K562 (cell line): ENCODE results near the gene SRM. TPM values are rescaled to one million over a fixed set of nuclear protein-coding genes. Genes with fewer than 3 reads are reported as not detected.
A peak's percentile ranks its signal among the peaks of the same experiment; 100 is the strongest.

Experiments used
- ATAC-seq: fragments of 200-7000 bp; cut with Tn5 transposase; 3 replicates; pipeline ENCODE4 v1.9.1; 2020; ENCODE audit warnings: moderate library complexity
- BruUV-seq: library from RNA; stranded (reverse); fragments of 400-500 nt; replicated peaks from 2 replicates; lab custom pipeline; 2021; lab: Mats Ljungman, UMichigan
- CTCF ChIA-PET: fragments of 300-600 bp; formaldehyde crosslinking; extraction: SDS; loops from one replicate; lab custom pipeline; 2021; ENCODE audit warnings: low intra/inter-chr PET ratio; lab: Yijun Ruan, JAX
- POLR2A ChIA-PET: fragments of 300-600, 350-650 bp; sonication (Branson Sonifier 250); formaldehyde crosslinking; extraction: SDS; loops from one replicate; lab custom pipeline; 2021; ENCODE audit warnings: antibody characterized with exemption, inconsistent platforms; lab: Yijun Ruan, JAX
- DNase-seq, 4 experiments: peaks; one replicate each; pipeline versions ENCODE4 v3.0.0 to v3.0.0-alpha.2; 2011 to 2018; ENCODE audit warnings: low spot score in 3 of 4, mixed read lengths in 3 of 4; ENCODE audit errors: extremely low read depth in 1 of 4
- FAIRE-seq: peaks from 2 replicates; lab custom pipeline; 2011; peaks lifted over from hg19 to GRCh38; lab: Jason Lieb, UNC
- H2AFZ ChIP-seq: 2 replicates; pipeline ENCODE4 v1.6.0; 2011; ENCODE audit warnings: low read depth, low read length, control low read depth, inconsistent platforms
- H3K27ac ChIP-seq: fragments of 200-600 bp; 3 replicates; pipeline ENCODE4 v1.8.0; 2011; ENCODE audit warnings: low read depth, mild to moderate bottlenecking, control low read depth, inconsistent platforms, low read length, moderate library complexity, mixed read lengths; ENCODE audit errors: extremely low read depth
- H3K27me3 ChIP-seq, 2 experiments: fragments of 300-600 bp in 1 of 2; 2 replicates in 1 of 2; 3 replicates in 1 of 2; pipeline versions ENCODE4 v1.6.0 to v1.8.0; 2011; ENCODE audit warnings: inconsistent platforms in 2 of 2, low read length in 2 of 2, mild to moderate bottlenecking in 1 of 2, mixed read lengths in 1 of 2, moderate library complexity in 1 of 2; ENCODE audit not compliant: control insufficient read depth in 2 of 2, insufficient read depth in 2 of 2
- H3K36me3 ChIP-seq: fragments of 300-600 bp; 3 replicates; pipeline ENCODE4 v1.8.0; 2011; ENCODE audit warnings: mild to moderate bottlenecking, low read length, inconsistent platforms; ENCODE audit not compliant: control insufficient read depth, insufficient read depth
- H3K4me1 ChIP-seq, 2 experiments: fragments of 200-600 bp in 1 of 2; replicated peaks in 1 of 2; 2 replicates in 1 of 2; 3 replicates in 1 of 2; pipeline versions ENCODE4 v1.5.1 to v1.8.0; 2011; ENCODE audit warnings: inconsistent platforms in 2 of 2, low read length in 2 of 2, mild to moderate bottlenecking in 1 of 2, mixed read lengths in 1 of 2, moderate library complexity in 1 of 2; ENCODE audit not compliant: control insufficient read depth in 2 of 2, insufficient read depth in 2 of 2
- H3K4me2 ChIP-seq: 2 replicates; pipeline ENCODE4 v1.6.1; 2011; ENCODE audit warnings: low read length, control low read depth, inconsistent platforms, mixed read lengths; ENCODE audit not compliant: insufficient read depth
- H3K4me3 ChIP-seq: fragments of 200-600 bp; sonication (generic), shearing (Covaris generic); 2 replicates; pipeline ENCODE4 v1.5.1; 2016; ENCODE audit warnings: control low read depth, inconsistent platforms
- H3K79me2 ChIP-seq: fragments of 200-600 bp; 3 replicates; pipeline ENCODE4 v1.8.0; 2011; ENCODE audit warnings: low read length, inconsistent platforms; ENCODE audit not compliant: control insufficient read depth, insufficient read depth
- H3K9ac ChIP-seq, 2 experiments: 2 replicates each; pipeline versions ENCODE4 v1.6.0 to v1.6.1; 2011; ENCODE audit warnings: low read depth in 2 of 2, low read length in 2 of 2, control low read depth in 1 of 2, inconsistent platforms in 1 of 2, mild to moderate bottlenecking in 1 of 2, mixed read lengths in 1 of 2; ENCODE audit not compliant: insufficient read depth in 1 of 2
- H3K9me1 ChIP-seq: one replicate; pipeline ENCODE4 v1.6.0; 2011; ENCODE audit warnings: inconsistent platforms, mild to moderate bottlenecking, low read length, moderate library complexity; ENCODE audit not compliant: control insufficient read depth, insufficient read depth
- H3K9me3 ChIP-seq: replicated peaks from 2 replicates; pipeline ENCODE4 v1.5.1; 2011; ENCODE audit warnings: low read depth, low read length, inconsistent platforms; ENCODE audit not compliant: control insufficient read depth, insufficient read depth
- H4K20me1 ChIP-seq: replicated peaks from 2 replicates; pipeline ENCODE4 v1.6.1; 2011; ENCODE audit warnings: low read length, inconsistent platforms, mixed read lengths; ENCODE audit not compliant: control insufficient read depth, insufficient read depth
- AFF1 ChIP-seq, 2 experiments: fragments of 450-650 bp; IDR thresholded peaks; 2 replicates each; pipeline ENCODE4 v1.6.1; 2018; ENCODE audit warnings: mild to moderate bottlenecking in 2 of 2, low read depth in 1 of 2; ENCODE audit not compliant: partially characterized antibody in 2 of 2
- KDM5B ChIP-seq: fragments of 200-600 bp; sonication (generic); IDR thresholded peaks from 2 replicates; pipeline ENCODE4 v1.6.1; 2012; ENCODE audit warnings: low read depth, mild to moderate bottlenecking, moderate library complexity, low read length, control low read depth, inconsistent platforms; ENCODE audit not compliant: insufficient replicate concordance
- POLR2A ChIP-seq: fragments of 450-650 bp; conservative IDR thresholded peaks from 2 replicates; pipeline ENCODE4 v1.6.1; 2016
- POLR2AphosphoS2 ChIP-seq: IDR thresholded peaks from 2 replicates; pipeline ENCODE4 v1.6.1; 2012; ENCODE audit warnings: low read length, improper control_type of control experiment
- PTTG1 ChIP-seq: fragments of 450-650 bp; IDR thresholded peaks from 2 replicates; pipeline ENCODE4 v1.6.1; 2016; ENCODE audit warnings: low read depth, mild to moderate bottlenecking, missing genetic modification characterization, missing compliant biosample characterization
- SRSF3 ChIP-seq: fragments of 200-400 bp; formaldehyde crosslinking; IDR thresholded peaks from 2 replicates; pipeline ENCODE4 v1.6.1; 2016; ENCODE audit warnings: mild to moderate bottlenecking, low read length, moderate library complexity; ENCODE audit not compliant: insufficient read depth
- ZBTB1 ChIP-seq: sonication (generic); formaldehyde crosslinking; IDR thresholded peaks from 2 replicates; pipeline ENCODE4 v1.8.1; 2023; ENCODE audit warnings: missing genetic modification reagents, low read depth, mild to moderate bottlenecking, borderline replicate concordance
- ZNF274 ChIP-seq: IDR thresholded peaks from 2 replicates; pipeline ENCODE4 v1.6.1; 2011; ENCODE audit warnings: low read depth, mild to moderate bottlenecking, low read length, moderate library complexity, borderline replicate concordance
- WGBS: fragments of 100-300 bp; shearing (Covaris generic); methylation state at CpG from one replicate; pipeline ENCODE4 v1.1.6; 2016; ENCODE audit warnings: low coverage, mixed read lengths; ENCODE audit not compliant: insufficient coverage; ENCODE audit errors: missing lambda C conversion rate; 5-methylcytosine and 5-hydroxymethylcytosine counted together
- in situ Hi-C: fragments of 300-500 bp; cut with MboI; formaldehyde crosslinking; loops from 4 replicates; pipeline ENCODE4 v1.15.0; 2018; ENCODE audit warnings: inconsistent platforms, mixed read lengths
- intact Hi-C: fragments of 100-400 bp; cut with micrococcal nuclease; formaldehyde crosslinking; loops from 2 replicates; pipeline ENCODE4 v1.14.2; 2022
- polyA plus RNA-seq, 8 experiments: library from polyadenylated mRNA; depleted of rRNA in 4 of 8; stranded (reverse) in 5 of 8; unstranded in 3 of 8; fragments of >200 nt; fragmentation: Nextera tagmentation in 2 of 8; fragmentation: Illumina TruSeq in 1 of 8; extraction: Ambion mirVana in 2 of 8; extraction: Trizol in 1 of 8; gene quantifications; 2 replicates each; pipeline versions ENCODE4 v1.2.1 to v1.2.3, GENCODE V29; 2011 to 2014; ENCODE audit warnings: inconsistent platforms in 1 of 8, missing spikeins in 1 of 8
- total RNA-seq, 7 experiments: library from RNA; depleted of rRNA in 6 of 7; stranded (reverse); fragments of >200 nt in 6 of 7; fragmentation: Illumina TruSeq in 2 of 7; extraction: Trizol in 2 of 7; gene quantifications; 2 replicates each; pipeline versions ENCODE4 v1.2.1 to v1.2.3, GENCODE V29; 2011 to 2021; ENCODE audit warnings: low replicate concordance in 1 of 7
- TF ChIP-seq, protein P1 (sequence below): conservative IDR thresholded peaks from 2 replicates; pipeline ENCODE4 v1.6.1; 2011; ENCODE audit warnings: low read depth, mild to moderate bottlenecking, low read length; ENCODE audit not compliant: control insufficient read depth

SRM gene
- total and polyA plus RNA-seq, 9 of the 15 experiments (the other 6 are each of a cell fraction or from before 2014, with no cell fraction given) = 23.9 to 373 (median 82.5) TPM

- no peak for TF ChIP-seq KDM5B
- peak; percentile 89 for TF ChIP-seq POLR2AphosphoS2
- no peak for TF ChIP-seq PTTG1
Observed at GRCh38 chr1:11025618-11026017, 34.2 kb downstream of the SRM start (continued).

DNA sequence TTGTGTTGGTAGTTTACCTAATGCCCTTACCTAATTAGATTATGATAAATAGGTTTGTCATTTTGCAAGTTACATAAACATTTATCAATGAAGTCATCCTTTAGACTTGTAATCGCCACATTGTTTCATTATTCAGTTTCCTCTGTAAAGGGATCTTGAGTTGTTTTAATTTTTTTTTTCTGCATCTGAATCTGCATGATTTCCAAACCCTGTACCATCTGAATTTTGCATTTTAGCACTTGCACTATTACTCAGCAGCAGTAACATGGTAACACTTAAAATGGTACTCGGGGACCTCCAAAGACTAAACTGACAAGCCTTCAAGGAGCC is 35.0 kb downstream of the SRM start:
- TSS peak; percentile 3 for BruUV-seq
- CTCF ChIA-PET = no interaction called here
- WGBS = 87% methylated on average over 2 of the region's 2 CpGs
- H3K79me2 ChIP-seq = no peaks in the 10 kb centered on the region
- no peak for DNase-seq
- TF ChIP-seq SRSF3 (no peak), ZNF274 (no peak), POLR2A (peak; percentile 9), ZBTB1 (no peak), AFF1 (IDR thresholded peaks at IDR 0.05; ENCODE audit: low read depth in 1 of 2, partially characterized antibody in 2 of 2) (no peak)
- TF ChIP-seq, protein P1, sequence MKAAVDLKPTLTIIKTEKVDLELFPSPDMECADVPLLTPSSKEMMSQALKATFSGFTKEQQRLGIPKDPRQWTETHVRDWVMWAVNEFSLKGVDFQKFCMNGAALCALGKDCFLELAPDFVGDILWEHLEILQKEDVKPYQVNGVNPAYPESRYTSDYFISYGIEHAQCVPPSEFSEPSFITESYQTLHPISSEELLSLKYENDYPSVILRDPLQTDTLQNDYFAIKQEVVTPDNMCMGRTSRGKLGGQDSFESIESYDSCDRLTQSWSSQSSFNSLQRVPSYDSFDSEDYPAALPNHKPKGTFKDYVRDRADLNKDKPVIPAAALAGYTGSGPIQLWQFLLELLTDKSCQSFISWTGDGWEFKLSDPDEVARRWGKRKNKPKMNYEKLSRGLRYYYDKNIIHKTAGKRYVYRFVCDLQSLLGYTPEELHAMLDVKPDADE = no peak
- TF ChIP-seq, all 486 proteins: peak for 1
- H3K36me3 ChIP-seq = peaks cover 75% of the 10 kb centered on the region
- no peak overlapping the region for H3K4me2 ChIP-seq
- H4K20me1 ChIP-seq = no peaks in the 10 kb centered on the region
- FAIRE-seq (no peak), ATAC-seq (no peak)
- no peaks in the 10 kb centered on the region for H3K27me3 ChIP-seq
- H3K4me3 ChIP-seq = no peak overlapping the region
- POLR2A ChIA-PET = interaction anchor here (0.6 to 1.5 kb wide), 5 partner anchors 9 to 782 kb away, joined by 3 to 5 read pairs (median 3); no protein-coding TSS in a partner anchor
- H3K9ac ChIP-seq = no peak overlapping the region
- H3K9me3 ChIP-seq = no peaks in the 10 kb centered on the region
- no peak overlapping the region for H3K27ac ChIP-seq
- intact Hi-C loops = no loop called here
- H3K4me1 ChIP-seq = no peaks in the 10 kb centered on the region
- H3K9me1 ChIP-seq = no peaks in the 10 kb centered on the region
- no peak overlapping the region for H2AFZ ChIP-seq
- in situ Hi-C loops = no loop called here
